GM21381 (cell line): ENCODE data around the gene EYA3.
"Not testable (repeated sequence)": the region's sequence is repeated elsewhere in the genome, so short reads cannot be mapped to it uniquely, and the experiment has no call there.

Experiments
- ATAC-seq: cut with Tn5 transposase; IDR thresholded peaks from one replicate; pipeline ENCODE4 v1.9.1; 2021; ENCODE audit warnings: mild to moderate bottlenecking, moderate library complexity; ENCODE audit not compliant: unreplicated experiment

EYA3 gene

GRCh38 chr1:28032281-28032680 lies 56.1 kb downstream of the EYA3 start:
- ATAC-seq = no peak

DNA sequence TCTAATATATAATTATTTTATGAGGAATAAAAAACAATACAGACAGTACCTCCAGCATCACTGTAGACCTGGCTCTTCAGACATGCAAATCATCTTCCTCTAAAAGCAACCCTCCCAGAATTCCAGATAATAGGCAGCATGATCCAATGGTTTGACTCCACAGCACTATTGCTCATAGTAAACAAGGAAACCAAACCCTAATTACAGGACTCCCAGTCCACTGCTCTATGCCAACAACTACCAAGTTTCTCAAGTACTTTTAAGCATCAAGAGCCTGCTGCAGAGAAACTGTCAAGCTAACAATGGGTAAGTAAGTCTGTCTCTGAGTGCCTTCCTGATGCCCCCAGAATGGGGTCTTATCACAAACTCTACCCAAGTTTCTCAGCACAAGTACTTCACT lies 57.2 kb downstream of the EYA3 start:
- ATAC-seq = no peak

- no peak for ATAC-seq
Measured at GRCh38 chr1:28028873-28029654, 59.3 kb downstream of the EYA3 start.

- no peak for ATAC-seq
Measured at GRCh38 chr1:28027660-28028059, 60.8 kb downstream of the EYA3 start.

DNA sequence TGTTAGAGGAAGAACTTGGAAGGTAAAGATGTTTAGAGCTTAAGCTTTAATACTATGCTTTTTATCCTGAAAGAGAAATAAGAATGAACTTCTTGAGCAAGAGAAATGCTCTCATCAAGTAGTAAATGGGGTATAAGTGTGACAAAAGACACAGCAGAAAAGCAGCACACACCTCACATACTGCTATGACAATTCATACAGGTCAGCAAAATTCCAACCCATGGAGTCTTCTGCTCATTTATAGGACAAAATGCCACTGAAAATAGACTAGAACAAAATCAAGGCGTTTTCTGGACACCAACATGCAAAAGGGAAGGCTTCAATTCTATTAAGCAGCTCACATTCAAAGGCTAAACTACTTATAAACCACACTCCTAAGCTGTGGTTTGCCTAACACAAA lies 61.2 kb downstream of the EYA3 start:
- no peak for ATAC-seq

GRCh38 chr1:28026329-28026728 lies 62.1 kb downstream of the EYA3 start:
- no peak for ATAC-seq

- ATAC-seq = no peak
Measured at GRCh38 chr1:28021064-28021463, 67.3 kb downstream of the EYA3 start.

DNA sequence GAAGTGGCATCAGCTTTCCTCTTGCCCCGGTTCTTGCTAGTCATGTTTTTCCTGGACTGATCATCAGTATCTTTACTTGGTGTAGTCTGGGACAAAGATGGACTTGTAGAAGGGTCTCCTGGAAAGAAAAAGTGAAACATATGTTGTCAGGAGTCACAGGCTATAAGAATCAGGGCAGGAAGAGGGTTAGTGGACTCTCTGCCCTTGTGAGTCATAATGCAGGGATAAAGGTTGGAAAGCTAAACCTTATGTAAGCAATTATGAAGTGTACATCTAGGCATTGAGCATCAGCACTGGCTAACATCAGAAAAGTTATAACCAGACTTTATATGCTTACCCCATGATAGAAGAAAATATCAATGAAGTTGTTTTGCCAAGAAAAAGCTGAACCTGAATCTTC lies 77.4 kb downstream of the EYA3 start:
- ATAC-seq = no peak

- ATAC-seq = not testable (repeated sequence)
Measured at GRCh38 chr1:28003117-28003516, 85.3 kb downstream of the EYA3 start.

DNA sequence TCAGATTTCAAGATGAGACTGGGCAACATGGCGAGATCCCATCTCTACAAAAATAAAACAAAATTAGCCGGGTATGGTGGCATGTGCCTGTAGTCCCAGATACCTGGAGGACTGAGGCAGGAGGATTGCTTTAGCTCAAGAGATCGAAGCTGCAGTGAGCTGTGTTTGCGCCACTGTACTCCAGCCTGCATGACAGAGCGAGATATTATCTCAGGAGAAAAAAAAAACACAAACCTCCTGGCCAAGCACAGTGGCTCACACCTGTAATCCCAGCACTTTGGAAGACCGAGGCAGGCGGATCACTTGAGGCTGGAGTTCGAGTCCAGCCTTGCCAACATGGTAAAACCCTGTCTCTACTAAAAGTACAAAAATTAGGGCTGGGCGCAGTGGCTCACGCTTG lies 85.8 kb downstream of the EYA3 start:
- no peak for ATAC-seq

GRCh38 chr1:27999055-27999454 lies 89.4 kb downstream of the EYA3 start:
- no peak for ATAC-seq

- ATAC-seq = not testable (repeated sequence)
Measured at GRCh38 chr1:27994526-27994925, 93.9 kb downstream of the EYA3 start.

DNA sequence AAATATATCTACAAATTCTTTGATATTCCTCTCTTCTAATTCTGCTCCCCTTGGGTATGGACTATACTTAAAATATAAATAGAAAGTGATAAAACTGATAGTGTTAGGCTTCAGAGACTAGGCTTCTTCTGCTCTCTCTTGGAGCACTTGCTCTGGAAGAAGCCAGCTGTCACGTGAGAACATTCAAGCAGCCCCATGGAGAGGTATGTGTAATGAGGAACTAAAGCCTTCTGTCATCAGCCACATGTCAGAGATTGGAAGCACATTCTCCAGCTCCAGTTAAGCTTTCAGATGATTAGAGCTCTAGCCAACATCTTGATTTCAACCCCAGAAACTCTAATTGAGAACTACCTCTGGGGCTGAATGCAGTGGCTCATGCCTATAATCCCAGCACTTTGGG lies 94.3 kb downstream of the EYA3 start:
- ATAC-seq = no peak

GRCh38 chr1:27993241-27993640 lies 95.2 kb downstream of the EYA3 start:
- ATAC-seq = no peak

DNA sequence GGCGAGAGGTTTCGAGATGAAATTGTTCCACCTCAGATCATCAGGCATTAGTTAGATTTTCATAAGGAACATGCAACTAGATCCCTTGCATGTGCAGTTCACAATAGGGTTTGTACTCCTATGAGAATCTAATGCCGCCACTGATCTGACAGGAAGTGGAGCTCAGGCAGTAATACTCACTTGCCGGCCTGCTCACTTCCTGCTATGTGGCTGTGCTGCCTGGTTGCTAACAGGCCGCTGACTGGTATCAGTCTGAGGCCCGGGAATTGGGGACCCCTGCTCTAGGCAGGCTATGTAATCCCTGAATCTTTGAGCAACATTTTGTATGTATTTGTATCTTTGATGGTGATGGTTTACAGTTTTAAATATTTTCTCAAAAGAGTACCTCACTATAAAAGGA lies 96.1 kb downstream of the EYA3 start:
- no peak for ATAC-seq

DNA sequence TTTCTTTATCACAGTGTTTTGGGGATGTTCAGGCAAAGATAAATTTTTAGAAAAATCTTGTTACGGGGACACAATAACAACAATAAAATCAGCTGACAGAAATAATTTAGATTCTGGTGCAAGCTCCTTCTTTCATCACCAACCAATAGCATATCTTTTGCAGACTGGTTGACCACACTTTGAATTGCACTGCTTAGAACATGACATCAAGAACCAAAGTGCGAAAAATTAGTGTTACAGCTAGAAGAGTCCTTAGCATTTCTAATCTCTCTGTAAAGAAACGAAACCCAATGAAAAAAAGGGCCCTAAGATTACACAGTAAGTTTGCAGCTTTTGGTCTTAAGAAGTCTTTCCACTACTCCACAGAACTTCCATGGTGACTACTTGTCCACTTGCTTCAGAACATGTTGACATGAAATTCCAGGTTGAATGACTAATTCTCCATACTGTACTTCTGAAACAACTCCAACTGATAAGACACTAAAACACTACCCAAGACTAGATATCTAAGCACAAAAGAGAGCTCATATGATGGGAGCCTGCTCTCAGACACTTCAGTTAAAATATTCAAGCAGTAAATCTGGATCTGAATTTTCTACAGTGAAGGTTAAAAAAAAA lies 97.4 kb downstream of the EYA3 start:
- no peak for ATAC-seq

- no peak for ATAC-seq
Measured at GRCh38 chr1:27981145-27981544, 107.3 kb downstream of the EYA3 start.

DNA sequence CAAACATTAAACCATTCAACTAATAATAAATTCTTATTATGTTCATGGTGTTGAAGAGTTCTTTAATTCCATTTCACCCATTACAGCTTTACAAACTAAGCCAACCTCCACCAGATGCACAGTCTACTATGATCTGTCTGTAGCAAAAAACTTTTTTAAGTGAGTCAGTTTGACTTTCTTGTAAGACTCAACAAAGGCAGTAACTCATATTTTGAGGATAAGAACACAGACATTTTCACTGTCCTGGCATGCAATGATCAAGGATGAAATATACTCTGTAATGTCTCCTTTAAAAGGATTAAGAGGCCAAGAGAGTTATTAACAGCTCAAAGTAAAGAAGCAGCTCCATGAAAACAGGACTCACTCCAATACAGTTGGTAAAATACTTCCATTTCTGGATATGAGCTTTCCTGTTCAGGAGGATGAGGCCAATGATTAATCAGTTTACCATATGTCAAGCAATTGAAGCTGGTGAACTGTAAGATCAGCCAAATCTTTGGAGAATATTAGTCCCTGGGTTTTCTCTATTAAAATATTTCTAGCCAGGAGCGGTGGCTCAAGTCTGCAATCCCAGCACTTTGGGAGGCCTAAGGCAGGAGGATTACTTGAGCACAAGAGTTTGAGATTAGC lies 108.1 kb downstream of the EYA3 start:
- ATAC-seq = no peak

GRCh38 chr1:27979859-27980201 lies 108.6 kb downstream of the EYA3 start:
- no peak for ATAC-seq

DNA sequence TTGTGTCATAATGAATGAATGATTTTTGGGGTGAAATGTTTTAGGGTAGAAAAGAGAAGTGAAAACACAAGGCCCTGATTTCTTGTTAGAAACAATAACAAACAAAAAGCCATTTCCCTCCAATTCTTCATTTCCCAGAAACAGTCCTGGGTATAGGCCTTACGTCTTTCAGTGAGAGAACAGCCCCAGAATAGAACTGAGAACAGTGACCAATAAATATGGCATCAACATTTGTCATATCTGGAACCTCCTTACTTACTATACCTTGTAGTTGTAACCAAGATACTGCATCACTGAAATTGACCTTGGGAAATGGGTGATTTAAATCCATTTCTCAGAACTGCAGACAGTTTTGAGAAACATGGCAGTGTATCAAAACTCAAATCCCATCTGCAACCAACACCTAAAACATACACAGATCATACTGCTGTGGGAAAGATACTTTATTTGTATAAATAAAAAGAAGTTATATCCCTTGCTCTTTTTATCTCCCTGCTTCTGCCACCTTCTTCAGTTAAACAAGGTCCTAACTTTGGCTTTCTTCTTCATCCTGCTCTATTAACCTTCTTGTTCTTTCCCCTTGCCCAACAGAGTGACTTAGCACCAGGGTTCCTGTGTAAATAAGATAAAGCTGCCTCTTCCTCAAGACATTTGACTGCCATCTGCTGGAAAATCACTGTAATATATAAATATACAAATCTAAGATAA lies 109.1 kb downstream of the EYA3 start:
- ATAC-seq = no peak

DNA sequence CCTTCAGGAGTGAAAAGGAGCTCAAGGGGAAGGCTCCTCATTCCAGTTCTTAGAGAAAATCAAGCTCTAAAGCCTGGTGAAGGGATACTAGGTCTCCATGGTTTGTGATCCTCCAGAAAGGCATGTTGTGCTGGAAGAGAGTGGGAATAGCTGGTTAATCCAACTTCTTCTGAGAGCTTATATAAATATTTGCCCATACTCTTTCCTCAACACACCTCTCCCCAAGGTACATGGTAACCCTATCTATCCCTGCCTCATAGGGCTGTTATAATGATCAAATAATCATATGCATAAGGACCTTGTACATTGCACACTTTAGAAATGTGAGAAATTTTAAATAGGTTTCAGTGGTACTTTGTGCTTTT lies 114.0 kb downstream of the EYA3 start:
- no peak for ATAC-seq
